Pons (tissue), 1 donor: Measurements from ENCODE around the gene CPN1.
"Not testable (repeated sequence)": the region's sequence is repeated elsewhere in the genome, so short reads cannot be mapped to it uniquely, and the experiment has no call there.

Experiments used
- DNase-seq: peaks from one replicate; pipeline ENCODE4 v3.0.0-alpha.2; 2016; ENCODE audit warnings: low spot score

CPN1 gene

DNA sequence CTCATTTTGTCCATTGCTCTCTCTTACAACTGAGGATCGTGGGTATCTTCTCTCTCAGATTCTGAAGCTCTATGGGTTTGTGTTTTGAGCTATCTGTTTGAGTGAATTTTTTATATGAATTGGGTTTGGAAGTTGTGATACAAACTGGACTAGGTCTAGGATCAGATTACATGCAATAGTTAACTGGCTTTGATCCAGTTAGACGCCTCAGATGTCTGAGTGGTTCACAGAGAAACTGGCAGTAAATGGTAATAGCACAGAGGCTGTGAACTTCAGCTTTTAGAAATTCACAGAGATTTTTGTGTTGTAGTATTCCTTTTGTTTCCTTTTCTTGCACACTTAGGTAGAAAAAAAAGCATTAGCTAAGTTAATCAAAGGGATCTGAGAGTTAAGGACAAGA is 59.3 kb downstream of the CPN1 start:
- DNase-seq, result no peak

GRCh38 chr10:100021322-100021721 is 60.3 kb downstream of the CPN1 start:
- DNase-seq, result no peak

GRCh38 chr10:100020886-100021253 is 60.8 kb downstream of the CPN1 start:
- no peak for DNase-seq

DNA sequence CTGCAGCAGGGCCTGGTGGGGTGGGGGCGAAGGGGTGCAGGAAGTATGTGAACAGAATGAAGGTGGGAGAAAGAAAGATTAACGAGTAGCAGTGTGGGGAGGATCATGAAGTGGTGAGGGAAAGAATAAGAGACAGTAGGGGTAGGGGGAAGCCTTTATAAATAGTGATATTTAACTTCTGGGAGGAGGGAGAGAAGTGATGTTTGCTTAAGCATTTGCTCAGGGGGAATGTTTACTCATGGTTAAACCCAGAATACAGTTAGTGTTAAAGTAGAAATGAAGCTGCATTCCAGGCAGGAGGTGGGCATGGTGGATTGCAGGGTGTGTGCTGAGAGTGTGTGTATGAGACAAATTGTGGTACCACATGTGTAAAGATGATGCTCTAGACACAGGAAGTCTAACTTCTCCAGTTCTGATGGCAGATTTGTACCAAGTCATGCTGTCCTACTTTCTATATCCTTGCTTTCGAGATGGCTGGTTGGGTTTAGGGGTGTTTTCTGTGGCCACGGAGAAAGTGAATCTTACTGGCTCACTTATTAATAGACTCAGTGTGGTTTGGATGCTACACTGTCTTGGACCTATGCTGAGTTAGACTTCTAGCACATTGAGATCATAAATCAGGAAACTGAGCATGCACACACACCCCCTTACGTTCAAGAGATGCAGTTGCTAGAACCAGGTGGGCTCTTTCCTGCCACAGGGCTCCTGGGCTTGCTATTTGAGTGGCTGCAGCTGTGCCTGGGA is 61.4 kb downstream of the CPN1 start:
- no peak for DNase-seq

DNA sequence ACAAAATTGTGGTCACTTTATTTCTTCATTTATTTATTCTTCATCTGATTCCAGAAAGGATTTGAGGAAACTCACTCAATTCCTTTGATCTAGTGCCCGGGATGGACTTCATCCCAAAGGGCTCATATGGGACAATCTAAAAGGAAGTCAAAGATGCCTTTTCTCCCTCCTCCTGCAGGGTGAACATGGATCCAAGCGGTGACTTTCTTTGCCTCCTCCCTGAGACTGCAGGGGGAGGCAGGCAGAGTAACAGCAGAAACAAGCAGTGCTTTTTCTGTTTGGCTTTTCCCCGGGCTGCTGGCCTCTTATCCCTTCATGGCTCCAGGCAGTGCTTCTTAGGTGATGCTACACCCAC is 61.9 kb downstream of the CPN1 start:
- no peak for DNase-seq

DNA sequence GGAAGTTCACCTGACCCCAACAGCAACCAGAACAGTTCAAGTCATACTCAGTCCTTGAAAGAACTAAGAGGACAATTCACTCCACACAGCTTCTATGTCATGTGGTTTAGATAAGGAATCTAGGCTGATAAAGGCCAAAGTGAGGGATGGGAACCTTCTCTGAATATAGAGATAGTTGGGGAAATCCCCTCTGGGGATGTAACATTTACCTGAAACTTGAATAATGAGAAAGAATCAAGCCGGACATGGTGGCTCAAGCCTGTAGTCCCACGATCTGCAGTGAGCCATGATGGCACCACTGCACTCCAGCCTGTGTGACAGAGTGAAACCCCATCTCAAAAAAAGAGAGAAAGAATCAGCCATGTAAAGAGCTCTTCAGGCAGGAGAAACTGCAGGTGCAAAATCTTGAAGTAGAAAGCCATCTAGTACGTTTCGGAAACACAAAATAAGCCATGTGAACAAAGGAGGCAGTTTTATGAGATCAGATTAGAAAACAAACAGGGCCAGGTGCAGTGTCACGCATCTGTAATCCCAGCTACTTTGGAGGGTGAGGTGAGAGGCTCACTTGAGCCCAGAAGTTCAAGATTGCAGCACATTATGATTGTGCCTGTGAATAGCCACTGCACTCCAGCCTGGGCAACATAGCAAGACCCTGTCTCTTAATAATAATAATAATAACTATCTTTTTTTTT is 67.5 kb downstream of the CPN1 start:
- no peak for DNase-seq

GRCh38 chr10:100013621-100014020 is 68.0 kb downstream of the CPN1 start:
- DNase-seq, result no peak

- not testable (repeated sequence) for DNase-seq
Observed at GRCh38 chr10:100011906-100012305, 69.8 kb downstream of the CPN1 start.

GRCh38 chr10:100009793-100010676 is 71.6 kb downstream of the CPN1 start, which contains the start of gene DNMBP:
TSS of gene DNMBP (minus strand) at chr10:100009947. CDS start at chr10:99972124, 37,823 bp downstream.
- peak; percentile 30 for DNase-seq

DNA sequence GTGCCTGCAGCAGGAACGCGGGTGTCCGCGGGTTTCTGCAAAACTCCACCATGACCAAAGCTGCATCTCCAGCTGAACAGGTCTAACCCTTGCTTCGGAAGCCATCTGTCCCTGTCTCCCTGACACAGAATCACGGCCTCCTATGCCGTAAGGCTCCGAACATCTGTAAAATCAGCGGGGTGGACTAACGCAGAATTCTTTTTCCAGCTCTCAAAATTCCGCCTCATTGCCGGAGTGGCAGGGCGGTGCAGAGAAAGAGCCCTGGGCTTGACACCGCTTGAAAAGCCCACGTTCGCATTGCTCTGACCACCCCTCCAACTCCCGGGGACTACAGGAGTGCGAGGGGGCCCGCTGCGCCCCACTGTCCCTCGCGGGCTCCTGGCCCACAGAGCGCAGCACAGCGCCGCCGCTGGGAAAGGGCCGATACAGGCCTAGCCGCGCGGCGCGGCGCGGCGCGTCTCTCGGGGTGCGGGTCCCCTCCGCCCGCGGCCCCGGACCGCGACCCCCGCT is 72.3 kb downstream of the CPN1 start:
- DNase-seq, result peak; percentile 32

GRCh38 chr10:100008708-100009282 is 72.9 kb downstream of the CPN1 start:
- peak; percentile 9 for DNase-seq

GRCh38 chr10:100008142-100008522 is 73.5 kb downstream of the CPN1 start:
- no peak for DNase-seq

DNA sequence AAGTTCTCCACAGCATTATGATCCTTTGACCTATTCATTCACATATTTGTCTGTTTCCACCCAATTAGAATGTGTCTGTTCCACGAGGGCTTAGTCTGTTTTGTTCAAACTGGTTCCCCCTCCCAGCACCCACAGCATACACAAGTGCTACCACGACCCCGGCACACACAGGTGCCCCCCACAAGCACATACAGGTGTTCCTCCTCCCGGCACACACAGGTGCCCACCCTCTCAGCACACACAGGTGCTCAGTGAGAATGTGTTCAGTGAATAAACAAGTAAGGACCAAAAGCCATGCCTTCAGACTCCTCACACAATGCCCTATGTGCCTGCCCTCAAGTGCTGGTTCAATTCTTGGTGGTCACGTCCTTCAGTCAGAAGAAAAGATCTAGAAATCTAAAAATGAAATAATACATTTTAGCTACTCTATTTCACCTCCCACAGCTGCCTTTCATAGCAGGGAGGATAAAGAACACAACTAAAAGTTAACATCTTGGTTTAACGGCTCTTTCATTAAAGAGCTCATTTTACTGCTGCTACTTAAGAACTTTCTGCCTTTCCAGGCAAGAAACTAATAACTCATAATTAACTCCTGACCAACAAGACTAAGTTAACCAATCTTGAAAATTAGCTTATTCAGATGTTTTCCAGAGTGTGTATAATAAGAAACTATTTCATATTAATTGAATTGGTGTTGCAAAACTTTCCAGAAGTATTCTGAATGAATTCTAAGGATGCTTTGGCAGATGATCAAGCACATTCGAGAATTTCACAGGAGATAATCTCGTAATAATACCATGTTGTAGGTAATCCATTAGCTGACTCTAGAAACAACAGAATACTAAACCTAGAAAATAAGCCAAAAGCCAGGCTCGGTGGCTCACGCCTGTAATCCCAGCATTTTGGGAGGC is 74.2 kb downstream of the CPN1 start:
- no peak for DNase-seq

- no peak for DNase-seq
Observed at GRCh38 chr10:100006243-100006886, 75.3 kb downstream of the CPN1 start.

DNA sequence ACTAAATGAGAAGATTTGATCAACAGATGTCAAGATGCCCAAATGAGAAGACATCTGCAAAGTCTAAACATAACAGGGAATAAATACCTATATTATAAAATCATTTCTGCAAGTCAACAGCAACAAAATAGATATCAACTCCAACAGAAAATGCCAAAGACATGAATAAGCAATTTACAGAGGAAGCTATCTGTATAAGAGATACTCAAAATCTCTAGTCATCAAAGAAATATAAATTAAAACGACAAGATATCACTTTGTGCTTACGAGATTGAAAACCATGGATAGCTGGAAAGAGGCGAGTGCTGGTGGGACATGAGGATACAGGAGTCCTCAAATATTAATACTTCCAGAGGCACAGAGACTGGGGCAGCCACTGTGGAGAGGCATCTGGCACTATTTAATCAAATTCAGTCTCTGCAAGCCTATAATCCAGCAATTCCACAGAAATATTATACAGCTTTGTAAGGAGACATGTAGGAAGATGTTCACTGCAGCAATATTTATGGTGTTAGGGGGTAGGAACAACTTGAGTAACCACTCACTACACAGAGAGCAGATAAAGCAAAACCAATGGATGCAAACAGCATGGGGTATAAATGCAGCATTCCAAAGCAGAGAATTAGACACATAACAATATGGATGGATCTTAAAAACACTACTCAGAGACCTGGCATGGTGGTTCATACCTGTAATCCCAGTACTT is 76.7 kb downstream of the CPN1 start:
- no peak for DNase-seq

DNA sequence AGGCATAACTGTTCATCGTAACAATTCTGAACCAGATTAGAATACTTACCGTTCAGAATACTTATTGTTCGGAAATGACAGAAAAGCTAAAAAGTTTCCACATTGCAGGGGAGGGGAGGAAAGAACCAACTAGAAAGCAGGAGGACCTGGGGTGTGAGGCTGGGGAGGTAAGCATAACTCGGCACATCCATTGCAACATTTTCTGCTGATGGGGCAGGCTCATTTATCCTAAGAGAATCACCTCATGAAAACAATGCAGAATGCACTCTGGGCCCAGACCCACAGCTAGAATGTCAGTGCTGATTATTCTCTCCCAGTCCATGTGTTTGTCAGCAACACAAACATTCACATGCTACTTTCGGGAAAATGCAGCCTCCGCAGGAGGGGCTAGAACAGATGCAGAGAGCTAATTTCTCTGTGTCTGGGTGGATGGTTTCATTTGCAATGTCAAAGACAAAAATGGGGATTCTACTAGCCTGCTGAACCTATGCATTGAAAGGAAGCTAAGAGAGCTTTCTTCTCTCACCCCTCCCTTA is 81.5 kb downstream of the CPN1 start:
- no peak for DNase-seq

- DNase-seq, result no peak
Observed at GRCh38 chr10:99999319-100000108, 82.2 kb downstream of the CPN1 start.

- no peak for DNase-seq
Observed at GRCh38 chr10:99998889-99999288, 82.8 kb downstream of the CPN1 start.
